Type B pancreatic cell (in vitro differentiated cells): Measurements from ENCODE around the gene RASL10B. TPM values are rescaled to one million over a fixed set of nuclear protein-coding genes. Genes with fewer than 3 reads are reported as not detected.

Source experiments
- DNase-seq: peaks from one replicate; pipeline ENCODE4 v3.0.0; 2021; ENCODE audit warnings: mixed read lengths; ENCODE audit not compliant: unreplicated experiment; ENCODE audit errors: extremely low spot score
- H3K27ac Mint-ChIP-seq: 2 replicates; pipeline ENCODE4 v1.8.0; 2021; ENCODE audit warnings: mild to moderate bottlenecking, mixed read lengths
- H3K27me3 Mint-ChIP-seq: 2 replicates; pipeline ENCODE4 v1.8.0; 2021; ENCODE audit warnings: mixed read lengths
- H3K36me3 Mint-ChIP-seq: 2 replicates; pipeline ENCODE4 v1.8.0; 2021; ENCODE audit warnings: mixed read lengths
- H3K4me1 Mint-ChIP-seq: one replicate; pipeline ENCODE4 v1.8.0; 2021; ENCODE audit warnings: mixed read lengths; ENCODE audit not compliant: unreplicated experiment
- H3K4me3 Mint-ChIP-seq: 2 replicates; pipeline ENCODE4 v1.8.0; 2021; ENCODE audit warnings: mild to moderate bottlenecking, mixed read lengths
- H3K9me3 Mint-ChIP-seq: 2 replicates; pipeline ENCODE4 v1.8.0; 2021; ENCODE audit warnings: mixed read lengths
- total RNA-seq: library from RNA; stranded (reverse); gene quantifications from 2 replicates; pipeline ENCODE4 v1.2.1, GENCODE V29; 2021; ENCODE audit warnings: low replicate concordance
- TF ChIP-seq, protein P1 (sequence below): fragments of 200-600 bp; sonication (generic); conservative IDR thresholded peaks from 2 replicates; pipeline ENCODE4 v1.5.0; 2021; ENCODE audit warnings: antibody characterized with exemption, mild to moderate bottlenecking

RASL10B gene
- total RNA-seq, 1 donor from 2014 or later, result 29.4 TPM

DNA sequence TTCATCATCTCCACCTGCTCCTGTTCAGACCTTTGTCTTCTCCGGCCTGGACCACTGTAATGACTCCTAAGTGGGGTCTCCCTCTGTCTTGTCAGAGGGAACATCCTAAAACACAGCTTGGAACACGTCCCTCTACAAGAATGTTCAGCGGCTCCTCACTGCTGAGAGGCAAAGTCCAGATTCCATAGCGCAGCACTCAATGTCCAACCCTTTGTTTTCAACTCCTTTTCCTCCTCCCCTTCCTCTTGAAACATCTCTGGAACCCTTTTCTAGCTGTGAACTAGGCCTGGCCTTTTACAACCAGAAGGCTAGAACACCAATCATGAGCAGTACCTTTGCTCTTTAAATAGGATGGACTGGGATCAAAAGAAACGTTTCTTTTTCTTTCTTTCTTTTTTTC, 30.2 kb downstream of the RASL10B start:
- Mint-ChIP-seq H3K4me3 (no peak overlapping the region), H3K27ac (no peak overlapping the region), H3K9me3 (no peaks in the 10 kb centered on the region), H3K36me3 (no peaks in the 10 kb centered on the region), H3K27me3 (no peaks in the 10 kb centered on the region), H3K4me1 (peaks cover 16% of the 10 kb centered on the region)
- TF ChIP-seq, protein P1, sequence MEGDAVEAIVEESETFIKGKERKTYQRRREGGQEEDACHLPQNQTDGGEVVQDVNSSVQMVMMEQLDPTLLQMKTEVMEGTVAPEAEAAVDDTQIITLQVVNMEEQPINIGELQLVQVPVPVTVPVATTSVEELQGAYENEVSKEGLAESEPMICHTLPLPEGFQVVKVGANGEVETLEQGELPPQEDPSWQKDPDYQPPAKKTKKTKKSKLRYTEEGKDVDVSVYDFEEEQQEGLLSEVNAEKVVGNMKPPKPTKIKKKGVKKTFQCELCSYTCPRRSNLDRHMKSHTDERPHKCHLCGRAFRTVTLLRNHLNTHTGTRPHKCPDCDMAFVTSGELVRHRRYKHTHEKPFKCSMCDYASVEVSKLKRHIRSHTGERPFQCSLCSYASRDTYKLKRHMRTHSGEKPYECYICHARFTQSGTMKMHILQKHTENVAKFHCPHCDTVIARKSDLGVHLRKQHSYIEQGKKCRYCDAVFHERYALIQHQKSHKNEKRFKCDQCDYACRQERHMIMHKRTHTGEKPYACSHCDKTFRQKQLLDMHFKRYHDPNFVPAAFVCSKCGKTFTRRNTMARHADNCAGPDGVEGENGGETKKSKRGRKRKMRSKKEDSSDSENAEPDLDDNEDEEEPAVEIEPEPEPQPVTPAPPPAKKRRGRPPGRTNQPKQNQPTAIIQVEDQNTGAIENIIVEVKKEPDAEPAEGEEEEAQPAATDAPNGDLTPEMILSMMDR, result no peak
- no peak for DNase-seq

DNA sequence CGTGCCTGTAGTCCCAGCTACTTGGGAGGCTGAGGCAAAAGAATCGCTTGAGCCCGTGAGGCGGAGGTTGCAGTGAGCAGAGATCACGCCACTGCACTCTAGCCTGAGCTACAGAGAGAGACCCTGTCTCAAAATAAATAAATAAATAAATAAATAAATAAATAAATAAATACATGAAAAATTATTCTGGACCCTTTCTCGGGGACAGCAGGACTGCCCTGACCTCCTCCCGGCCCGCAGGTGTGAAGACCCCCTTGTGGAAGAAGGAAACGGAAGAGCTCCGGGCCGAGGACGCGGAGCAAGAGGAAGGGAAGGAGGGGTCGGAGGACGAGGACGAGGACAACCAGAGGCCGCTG, 32.3 kb downstream of the RASL10B start:
- Mint-ChIP-seq H3K4me3 (peak overlapping the region; percentile 81), H3K9me3 (no peaks in the 10 kb centered on the region), H3K27me3 (peaks cover 6% of the 10 kb centered on the region), H3K36me3 (no peaks in the 10 kb centered on the region), H3K27ac (no peak overlapping the region), H3K4me1 (peaks cover 16% of the 10 kb centered on the region)
- no peak for DNase-seq
- TF ChIP-seq, protein P1, result no peak

DNA sequence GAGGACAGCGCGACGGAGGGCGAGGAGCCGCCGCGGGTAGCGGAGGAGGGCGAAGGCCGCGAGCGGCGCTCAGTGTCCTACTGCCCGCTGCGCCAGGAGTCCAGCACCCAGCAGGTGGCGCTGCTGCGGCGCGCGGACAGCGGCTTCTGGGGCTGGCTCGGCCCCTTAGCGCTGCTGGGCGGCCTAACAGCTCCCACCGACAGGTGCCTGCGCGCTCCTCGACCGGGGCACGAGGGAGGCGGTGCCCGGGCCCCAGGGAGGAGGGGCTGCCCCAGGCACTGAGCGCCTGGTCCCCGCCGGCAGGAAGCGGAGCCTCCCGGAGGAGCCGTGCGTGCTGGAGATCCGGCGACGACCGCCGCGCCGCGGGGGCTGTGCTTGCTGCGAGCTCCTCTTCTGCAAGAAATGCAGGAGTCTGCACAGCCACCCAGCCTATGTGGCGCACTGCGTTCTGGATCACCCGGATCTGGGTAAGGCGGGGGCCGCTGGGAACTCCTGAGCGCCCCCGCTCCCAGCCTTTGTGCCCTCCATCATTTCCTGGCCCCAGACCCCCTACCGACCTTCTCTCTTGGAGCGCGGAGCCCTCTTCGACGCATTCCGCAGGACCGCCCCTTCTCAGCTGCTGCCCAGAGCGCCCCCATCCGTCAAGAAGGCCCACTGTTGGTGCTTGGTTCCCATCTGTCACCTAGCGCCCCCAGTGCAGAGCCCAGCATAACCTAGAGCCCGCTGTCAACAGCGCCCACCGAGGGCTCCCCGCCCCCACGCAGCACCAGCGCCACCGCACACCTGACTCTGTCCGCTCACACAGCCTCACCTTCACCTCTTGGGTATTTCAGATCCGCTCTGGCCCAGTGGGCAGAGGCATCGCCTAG, 32.9 kb downstream of the RASL10B start:
- Mint-ChIP-seq H3K36me3 (no peaks in the 10 kb centered on the region), H3K4me1 (peaks cover 16% of the 10 kb centered on the region), H3K27me3 (peaks cover 6% of the 10 kb centered on the region), H3K27ac (peak overlapping the region; percentile 58), H3K4me3 (peak overlapping the region; percentile 93), H3K9me3 (no peaks in the 10 kb centered on the region)
- TF ChIP-seq, protein P1, result peak; percentile 96
- DNase-seq, result peak; percentile 94

DNA sequence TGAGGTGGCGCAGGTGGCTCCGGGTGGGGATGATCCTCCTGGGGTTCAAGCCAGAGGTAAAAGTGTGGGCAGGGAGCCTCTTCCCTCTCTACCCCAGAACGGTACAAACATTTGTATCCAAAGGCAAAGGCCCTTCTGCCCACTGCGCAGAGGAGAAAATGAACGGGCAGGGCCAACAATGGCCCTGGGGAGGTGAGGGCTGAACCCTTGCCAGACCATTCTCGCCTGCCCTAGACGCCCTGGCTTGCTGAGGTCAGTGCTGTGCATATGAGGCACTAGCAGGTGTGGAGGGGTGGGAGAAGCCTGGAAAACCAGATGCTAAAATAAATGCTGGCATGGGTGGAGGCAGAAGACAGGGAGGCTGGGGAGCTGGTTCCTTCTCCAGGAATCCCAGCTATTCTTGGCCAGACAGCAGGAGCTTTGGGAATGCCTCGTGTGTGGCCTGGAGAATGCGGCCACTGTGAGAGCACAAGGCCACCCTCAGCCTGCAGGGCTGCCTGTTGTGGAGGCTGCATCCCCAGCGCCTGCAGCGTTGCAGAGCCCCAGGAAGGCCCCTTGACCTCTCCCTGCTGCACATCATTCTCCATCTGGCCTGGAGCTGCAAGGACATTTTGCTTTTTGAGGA, 33.8 kb downstream of the RASL10B start:
- H3K4me3 Mint-ChIP-seq, result peak overlapping the region; percentile 93
- peak overlapping the region; percentile 58 for H3K27ac Mint-ChIP-seq
- peaks cover 6% of the 10 kb centered on the region for H3K27me3 Mint-ChIP-seq
- no peaks in the 10 kb centered on the region for H3K9me3 Mint-ChIP-seq
- TF ChIP-seq, protein P1, result no peak
- H3K36me3 Mint-ChIP-seq, result no peaks in the 10 kb centered on the region
- peaks cover 16% of the 10 kb centered on the region for H3K4me1 Mint-ChIP-seq
- no peak for DNase-seq

DNA sequence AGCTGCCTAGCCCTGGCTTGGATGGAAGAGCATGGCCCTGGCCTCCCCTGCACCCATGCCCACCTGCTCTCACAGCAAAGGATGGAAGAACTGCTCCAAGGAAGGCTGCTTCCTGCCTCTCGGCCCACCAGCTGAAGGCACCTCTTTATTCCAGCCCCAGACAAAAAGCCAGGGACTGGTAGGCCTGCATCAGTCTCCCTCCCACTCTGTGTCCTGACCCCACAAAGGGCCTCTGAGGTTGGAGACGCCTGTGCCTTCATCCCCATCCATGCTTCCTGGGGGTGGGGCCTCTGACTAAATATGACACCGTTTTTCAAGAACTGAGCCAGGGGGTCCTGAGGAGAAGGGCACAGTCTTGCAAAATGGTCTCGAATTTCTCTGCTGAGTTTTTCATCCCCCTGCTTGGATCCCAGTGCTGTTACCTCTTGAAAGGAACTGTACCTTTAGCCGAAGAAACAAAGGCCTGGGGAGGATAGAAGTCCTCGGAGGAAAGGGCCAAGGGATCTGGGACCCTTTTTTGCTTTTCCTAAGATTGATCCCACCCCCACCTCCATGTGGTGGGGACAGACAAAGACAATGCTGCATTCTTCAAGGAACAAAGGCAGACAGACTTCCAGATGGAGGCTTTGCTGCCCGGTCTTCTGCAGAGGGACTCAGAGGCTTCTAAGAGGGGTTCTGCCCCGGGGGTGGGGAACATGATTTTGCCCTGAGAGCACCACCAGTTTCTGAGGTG, 34.5 kb downstream of the RASL10B start:
- Mint-ChIP-seq H3K27ac (no peak overlapping the region), H3K4me1 (peaks cover 16% of the 10 kb centered on the region), H3K36me3 (no peaks in the 10 kb centered on the region), H3K9me3 (no peaks in the 10 kb centered on the region), H3K4me3 (peak overlapping the region; percentile 65), H3K27me3 (peaks cover 6% of the 10 kb centered on the region)
- TF ChIP-seq, protein P1, result no peak
- no peak for DNase-seq
